Lung microvascular endothelial cell (primary cell): ENCODE data around the gene PKNOX2. TPM values are rescaled to one million over a fixed set of nuclear protein-coding genes. Genes with fewer than 3 reads are reported as not detected.

Experiments
- DNase-seq, 2 donors: peaks; one replicate each; pipeline versions ENCODE4 v3.0.0 to v3.0.0-alpha.2; 2010; ENCODE audit warnings: low read depth in 2 of 2
- total RNA-seq: library from RNA; depleted of rRNA; stranded (reverse); fragments of >200 nt; gene quantifications from 2 replicates; pipeline ENCODE4 v1.2.1, GENCODE V29; 2014

The PKNOX2 gene
- total RNA-seq, 1 donor from 2014 or later = not detected

DNA sequence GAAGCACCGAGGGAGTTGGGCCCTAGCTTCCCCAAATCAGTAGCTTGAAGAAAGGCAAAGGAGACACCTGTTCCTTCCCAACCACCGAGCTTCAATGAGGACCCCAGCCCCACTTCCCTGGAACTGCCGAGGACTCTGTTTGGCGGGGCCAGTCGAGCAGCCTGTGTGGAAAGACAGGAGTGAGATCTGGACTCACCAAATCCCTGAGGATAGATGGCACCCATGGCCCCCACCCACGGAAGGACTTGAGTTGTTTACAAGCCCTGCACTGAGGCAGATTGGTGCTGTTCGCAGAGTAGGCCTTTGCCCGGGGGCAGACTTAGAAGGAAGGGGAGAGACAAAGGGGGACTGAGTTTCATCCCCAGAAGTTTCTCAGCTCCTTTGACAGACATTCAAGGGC, 266.9 kb downstream of the PKNOX2 start:
- DNase-seq = no peak

DNA sequence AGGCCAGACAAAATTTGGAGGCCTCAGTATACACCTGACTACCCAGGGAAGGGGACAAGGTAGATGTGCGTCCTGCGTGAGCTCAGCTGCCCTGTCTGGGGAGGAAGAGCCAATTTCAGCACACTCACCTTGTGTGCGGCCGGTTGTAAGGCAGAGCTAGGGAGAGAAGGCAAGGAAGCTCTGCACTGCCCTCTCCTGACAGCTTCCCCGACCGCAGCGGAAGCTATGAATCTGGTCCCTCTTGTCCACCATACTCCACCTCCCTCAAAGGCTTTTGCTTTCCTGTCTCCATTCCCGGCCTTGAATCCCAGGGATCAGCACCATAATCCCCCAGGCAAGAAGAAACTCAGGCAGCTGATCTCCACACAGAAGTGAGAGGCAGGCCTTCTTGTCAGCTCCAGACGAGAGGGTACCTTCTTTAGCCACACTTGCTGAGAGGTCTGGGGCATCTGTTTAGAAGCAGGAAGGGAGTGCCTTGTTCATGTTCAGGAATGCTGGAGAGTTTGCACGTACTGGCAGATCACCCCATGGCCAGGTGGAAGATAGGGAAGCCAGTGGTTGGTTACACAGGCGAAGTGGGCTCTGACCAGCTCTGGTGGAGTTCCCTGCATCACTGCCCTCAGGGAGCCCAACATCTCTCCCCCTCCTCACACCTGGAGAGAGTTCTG, 269.0 kb downstream of the PKNOX2 start:
- DNase-seq = peak; percentile 63

DNA sequence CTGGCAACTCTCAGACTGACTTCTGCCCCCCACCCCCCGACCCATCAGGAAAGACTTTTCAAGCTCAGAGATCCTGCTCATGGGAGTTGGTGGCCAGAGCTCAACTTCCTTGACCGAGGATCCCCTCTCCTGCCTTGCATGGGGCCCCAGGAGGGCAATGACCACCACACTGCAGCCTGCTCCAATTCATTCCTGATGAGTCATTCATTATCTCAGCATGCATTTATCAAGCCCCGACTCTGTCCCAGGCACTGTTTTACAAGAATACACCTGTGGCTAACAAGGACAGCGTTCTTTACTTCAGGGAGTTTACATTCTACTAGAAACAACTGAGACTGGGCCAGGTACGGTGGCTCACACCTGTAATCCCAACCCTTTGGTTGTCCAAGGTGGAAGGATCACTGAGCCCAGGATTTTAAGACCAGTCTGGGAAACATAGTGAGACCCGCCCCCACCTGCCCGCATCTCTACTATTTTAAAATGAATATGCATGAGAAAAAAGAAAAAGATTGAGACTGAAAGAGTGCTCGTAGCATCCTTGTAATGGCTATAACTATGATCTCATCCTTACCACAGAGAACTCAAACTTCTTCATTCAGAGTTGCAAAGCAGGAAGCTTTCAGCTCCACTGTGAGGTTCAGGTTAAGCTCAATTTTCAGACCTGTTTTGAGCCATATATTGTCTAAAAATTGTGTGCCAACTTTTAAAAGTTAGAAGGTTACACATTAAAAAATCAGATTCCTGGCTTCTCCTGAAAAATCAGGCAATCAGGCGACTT, 271.1 kb downstream of the PKNOX2 start:
- no peak for DNase-seq

DNA sequence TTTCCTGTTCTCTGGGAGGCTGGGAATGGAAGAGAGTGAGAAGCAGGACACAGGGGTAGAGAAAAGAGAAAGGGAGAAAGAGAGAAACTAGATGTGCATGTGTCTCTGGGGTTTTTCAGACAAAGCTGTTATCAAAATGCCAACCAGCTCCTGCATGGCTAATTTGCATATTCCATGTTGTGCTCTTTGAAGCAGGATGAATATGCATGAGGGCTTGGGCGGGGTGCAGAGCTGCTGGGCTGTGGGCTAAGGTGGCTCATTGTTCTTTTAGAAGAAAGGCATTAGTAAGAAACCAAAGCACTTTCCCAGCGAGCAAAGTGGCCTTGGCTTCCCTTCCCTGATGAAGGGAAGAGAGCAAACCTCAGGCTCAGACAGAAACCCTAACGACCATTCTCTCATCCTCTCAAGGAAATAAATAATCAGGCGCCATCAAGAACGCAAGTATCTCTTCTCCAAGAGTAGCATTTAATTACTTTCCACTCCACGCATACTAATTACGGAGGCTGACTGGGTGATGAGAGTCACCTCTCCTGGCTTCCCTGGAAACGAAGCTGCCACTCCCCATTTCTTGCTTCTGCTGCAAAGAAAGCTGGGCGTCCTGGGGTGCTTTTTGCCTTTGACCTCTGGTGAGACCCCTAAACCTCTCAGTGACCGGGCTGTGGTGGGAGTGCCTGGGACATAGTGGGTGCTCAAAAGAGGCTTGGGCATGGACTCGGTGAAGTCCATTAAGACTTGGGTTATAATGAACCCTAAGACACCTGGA, 277.3 kb downstream of the PKNOX2 start:
- DNase-seq = no peak

DNA sequence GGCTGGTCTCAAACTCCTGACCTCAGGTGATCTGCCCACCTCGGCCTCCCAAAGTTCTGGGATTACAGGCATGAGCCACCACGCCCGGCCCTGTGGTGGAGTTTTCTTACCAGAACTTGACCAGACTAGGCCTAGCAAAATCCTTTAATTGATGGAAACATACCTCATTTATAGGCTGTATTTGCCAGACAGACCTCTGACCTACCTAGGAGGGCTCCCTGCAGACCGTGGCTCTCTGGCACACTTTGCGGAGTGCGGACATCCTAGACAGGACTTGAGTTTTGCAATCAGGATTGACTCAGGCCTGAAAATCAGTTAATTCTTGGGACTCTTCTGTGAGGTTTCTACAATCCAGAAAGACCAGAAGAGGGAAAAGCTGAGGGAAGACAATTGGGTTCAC, 278.4 kb downstream of the PKNOX2 start:
- DNase-seq = no peak

DNA sequence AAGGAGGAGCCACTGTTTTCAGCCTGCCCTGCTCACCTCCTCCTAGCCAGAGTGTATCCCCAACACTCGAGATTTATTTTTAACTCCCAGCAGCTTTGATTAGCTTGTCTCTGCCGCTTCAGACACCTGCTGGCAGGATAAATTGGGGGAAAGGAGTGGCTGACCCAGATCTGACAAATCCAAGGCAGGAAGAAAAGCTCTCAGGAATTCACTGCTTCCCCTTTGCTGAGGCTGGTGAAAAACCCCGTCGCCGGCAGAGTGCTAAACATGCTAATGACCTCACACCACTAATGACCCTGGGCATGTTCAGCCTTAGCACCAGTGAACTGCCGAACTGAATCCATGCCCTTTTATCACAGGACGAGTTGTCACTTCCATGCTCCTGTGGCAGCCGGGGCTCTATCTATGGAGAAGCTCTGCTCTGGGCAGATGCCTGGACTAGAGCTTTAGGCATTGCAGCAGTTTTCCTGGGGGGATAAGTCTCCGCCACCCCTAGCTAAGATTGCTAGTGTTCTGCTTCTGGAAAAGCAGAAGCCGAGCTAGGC, 279.3 kb downstream of the PKNOX2 start:
- no peak for DNase-seq

DNA sequence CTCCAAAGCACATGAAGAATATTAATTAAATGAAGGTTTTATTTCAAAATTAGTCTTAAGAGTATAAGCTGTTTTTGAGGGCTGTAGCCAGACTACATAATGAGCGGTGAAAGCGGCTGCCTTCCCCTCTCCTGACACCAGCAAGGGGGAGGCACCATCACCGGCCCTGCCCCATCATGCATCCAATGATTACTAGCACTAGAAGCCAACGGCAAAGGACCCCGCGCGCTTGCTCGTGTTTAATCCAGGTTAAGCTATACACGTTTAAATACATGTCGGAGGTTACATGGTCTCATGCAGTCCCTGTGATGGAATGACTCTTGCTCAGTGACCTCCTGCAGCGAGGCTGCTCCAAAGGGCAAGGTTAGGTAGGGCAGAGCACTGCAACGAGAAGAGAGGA, 281.2 kb downstream of the PKNOX2 start:
- no peak for DNase-seq

DNA sequence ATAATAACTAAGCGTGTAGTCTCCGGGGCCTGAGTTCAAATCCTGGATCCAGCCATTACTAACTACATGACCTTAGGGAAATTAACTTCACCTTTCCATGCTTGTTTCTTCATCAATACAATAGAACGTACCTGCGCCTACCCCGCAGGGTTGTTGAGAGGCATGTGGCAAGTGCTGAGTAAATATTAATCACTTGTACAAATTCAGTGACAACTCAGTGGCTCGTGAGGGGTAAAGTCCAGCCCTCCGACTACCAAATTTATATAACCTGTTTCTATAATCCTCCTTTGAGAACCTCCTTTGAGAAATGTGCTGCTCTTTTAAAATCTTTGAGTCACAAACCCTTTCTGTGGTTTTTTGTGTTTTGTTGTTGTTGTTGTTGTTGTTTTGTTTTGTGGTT, 281.7 kb downstream of the PKNOX2 start:
- no peak for DNase-seq

DNA sequence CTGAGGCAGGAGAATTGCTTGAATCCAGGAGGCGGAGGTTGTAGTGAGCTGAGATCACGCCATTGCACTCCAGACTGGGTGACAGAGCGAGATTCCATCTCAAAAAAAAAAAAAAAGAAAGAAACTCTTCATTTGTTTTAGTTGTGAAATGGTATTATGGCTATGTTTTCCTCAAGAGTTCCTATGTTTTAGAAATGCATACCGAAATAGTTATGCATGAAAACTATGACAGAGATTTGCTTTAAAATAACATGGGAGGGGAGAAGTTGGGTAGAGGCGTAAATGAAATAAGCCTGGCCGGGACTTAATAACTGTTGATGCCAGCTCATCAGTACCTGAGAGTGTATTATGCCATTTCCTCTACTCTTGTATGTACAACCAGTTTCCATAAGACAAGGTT, 283.2 kb downstream of the PKNOX2 start:
- no peak for DNase-seq

DNA sequence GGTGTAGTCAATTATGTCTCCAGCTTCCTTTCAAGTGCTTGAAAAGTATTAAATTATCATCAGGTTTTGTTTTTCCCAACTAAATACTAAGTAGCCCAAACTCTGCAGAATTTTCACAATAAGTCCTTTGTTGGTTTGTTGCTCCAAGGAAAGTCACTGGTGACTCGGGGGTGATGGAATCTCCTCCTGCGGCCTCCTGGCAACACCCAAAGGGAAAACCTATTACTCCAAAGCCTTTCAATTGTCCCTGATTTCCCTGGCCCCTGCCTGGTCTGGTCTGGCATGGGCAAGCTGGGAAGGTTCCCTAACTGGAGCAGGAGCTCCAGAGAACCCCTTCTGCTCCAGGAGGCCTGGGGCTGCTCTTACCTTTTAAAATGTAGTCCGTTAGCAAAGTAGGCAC, 283.6 kb downstream of the PKNOX2 start:
- DNase-seq = no peak

DNA sequence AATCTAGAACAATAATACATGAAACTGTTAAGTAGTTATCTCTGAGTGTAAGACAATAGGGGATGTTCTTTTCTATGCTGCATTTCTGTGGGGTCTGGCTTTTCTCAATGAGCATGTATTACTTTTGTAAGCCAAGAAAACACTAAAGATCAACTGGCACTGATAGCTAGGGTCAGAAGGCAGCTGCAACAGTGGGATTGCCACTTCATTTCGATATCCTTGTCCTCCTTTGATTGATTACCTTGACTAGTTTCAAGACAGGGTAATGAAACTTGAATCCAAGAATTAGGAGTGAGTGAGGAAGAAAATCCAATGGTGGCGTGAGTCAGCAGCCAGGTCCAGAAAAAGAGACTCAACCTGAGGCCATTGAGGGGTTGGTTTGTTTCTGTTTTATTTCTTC, 285.0 kb downstream of the PKNOX2 start:
- DNase-seq = no peak

DNA sequence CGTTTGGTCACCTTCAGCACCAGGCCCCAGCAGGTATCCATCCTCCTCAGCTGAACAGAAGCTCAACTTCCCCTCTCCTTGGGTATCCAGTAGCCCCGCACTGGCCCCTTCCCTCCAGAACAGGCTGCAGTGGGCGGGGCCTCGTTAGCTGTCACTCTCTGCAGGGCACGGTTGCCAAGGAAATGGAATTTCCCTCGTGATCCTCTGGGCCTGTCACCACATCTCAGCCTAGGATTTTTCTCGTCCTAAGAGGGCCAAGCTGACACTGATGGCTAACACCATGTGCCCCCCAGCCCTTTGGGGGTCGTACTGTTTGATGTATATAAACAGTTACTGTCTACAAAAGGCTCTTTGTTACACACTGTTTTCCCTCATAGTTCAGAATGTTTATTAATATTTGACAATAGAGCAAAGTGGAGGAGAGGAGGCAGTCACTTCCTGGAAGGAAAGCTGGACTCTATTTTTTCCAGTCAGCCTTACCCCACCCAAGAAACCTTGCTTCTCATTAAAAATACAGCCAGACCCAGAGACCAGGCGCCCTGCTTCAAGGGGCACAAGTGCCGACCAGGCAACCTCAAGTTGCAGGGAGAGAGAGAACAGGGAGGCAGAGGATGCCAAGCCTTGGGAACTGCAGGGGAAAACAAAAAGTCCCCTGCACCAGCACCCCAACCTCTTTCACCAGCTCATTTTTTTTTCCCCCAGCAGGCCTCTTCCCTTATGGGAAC, 287.0 kb downstream of the PKNOX2 start:
- DNase-seq = peak; percentile 57 to 61

DNA sequence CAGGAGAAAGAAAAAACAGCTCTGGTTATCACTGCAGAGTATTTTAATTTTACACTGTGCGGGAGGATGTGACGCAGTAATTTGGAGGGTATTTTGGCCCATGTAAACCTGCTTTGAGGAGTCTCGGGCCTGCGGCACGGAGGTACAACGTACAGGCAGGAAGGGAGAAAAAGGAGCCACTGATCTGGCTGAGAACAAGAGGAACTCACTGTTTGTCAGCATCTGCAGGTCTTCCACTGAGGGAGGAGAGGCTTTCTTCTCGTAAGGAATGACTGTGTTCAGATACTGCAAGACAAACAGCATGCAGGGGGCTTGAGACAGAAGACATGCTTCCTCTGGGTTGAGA, 287.5 kb downstream of the PKNOX2 start:
- DNase-seq = no peak

DNA sequence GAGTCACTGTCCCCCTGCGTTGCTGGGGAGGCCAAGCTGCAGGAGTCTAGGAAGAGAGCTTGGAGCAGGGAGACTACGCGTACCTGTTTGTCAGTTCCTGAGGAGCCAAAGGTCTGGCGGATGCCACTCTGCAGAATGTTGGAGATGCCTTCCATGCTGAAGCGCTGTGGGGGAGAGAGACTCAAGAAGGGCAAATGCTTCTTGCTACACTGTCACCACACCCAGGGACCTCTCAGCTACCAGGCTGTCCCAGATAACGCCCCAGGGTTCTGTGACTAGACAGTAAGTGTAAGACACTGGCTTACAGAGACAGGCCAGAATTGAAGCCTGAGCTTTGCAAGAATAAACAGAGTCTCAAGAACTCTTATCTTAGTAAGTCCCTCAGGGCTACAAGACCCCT, 289.5 kb downstream of the PKNOX2 start:
- DNase-seq = no peak

DNA sequence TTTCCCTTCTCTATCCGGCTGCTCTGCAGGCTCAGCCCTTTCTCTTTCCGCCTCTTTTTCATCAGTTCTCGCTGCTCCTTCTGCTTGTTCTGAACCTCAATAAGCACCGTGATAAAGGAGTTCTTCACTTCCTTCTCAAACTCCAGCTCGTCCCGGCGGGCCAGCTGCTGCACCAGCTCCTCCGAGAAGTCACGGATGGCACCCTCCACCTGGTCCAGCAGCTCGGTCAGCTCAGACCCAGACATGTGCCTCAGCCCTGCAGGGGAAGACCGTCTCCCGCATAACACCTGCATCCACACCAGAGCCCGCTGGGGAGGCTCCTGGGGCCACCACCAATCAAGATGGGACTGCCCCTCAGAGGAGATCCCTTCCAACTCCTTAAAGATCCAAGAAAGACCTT, 291.3 kb downstream of the PKNOX2 start:
- no peak for DNase-seq

DNA sequence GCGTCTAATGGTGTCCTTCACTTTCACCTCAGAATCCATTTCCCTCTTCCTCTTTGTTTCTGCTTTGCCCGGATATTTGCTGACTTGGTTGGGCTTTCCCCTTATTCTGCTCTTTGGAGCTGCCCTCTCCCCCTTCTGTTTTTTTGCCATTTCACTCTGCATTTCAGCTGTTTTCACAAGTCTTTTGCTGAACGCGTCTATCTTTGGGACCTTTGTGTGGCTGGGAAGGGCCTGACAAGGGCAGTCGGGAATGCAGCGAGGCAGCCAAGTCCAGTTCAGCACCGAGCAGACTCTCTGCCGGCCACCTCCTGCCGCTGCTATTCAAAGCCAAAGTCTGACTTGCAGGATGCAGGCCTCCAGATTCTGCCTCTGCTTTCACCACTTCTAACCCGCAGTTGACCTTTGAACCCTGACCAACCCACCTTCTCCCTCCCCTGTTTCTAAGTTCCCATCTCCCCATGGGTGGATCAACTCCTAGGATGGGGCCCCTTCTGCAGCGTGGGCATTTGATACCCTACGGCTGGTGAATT, 293.3 kb downstream of the PKNOX2 start:
- peak; percentile 31 to 43 for DNase-seq

DNA sequence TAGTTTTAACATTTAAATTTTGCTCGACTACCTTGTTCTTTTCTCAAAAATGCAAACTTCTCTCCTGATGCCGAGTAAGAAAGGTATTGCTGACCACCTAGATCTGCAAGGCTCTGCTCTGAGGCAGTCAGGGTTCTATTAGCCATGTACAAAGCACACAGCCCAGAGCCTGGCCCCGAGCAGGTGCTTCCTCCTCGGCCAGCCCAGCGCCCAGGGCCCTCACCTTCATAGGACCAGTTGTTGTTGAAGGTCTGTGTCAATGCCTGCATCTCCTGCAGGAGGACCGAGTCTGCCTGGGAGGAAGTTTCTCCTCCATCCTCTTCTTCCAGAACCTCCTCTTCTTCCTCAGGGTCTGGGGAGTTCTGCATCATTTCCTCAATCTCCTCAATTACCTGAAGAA, 295.7 kb downstream of the PKNOX2 start:
- no peak for DNase-seq

DNA sequence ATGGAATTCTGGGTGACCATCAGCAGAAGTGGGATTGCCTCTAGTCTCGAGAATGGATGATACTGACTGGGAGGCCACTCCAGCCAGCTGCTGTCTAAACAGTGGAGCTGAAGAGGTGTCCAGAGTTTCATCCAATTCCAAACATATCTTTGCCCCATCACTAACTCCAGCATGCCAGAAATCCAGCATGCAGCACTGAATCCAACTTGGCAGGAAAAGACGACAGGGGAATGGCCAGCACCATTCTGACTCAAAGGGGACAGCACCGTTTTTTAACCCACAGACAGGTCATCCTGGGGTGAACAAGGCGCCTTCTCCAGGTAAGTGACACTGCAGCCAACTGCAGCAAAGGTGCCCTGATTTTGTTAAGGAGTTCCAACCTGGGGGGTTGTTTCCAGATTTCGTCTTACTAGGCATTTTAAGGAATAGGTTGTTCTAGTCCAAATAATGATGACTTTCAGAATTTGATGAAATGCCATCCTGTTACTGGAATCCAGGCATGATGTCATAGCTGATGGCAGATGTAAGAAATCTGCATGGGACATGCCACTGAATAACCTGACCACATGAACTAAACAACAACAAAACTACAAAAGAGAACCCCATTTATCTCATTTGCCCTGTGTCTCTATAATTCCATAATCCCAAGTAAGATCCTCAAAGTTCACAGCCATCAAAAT, 299.2 kb downstream of the PKNOX2 start:
- no peak for DNase-seq

DNA sequence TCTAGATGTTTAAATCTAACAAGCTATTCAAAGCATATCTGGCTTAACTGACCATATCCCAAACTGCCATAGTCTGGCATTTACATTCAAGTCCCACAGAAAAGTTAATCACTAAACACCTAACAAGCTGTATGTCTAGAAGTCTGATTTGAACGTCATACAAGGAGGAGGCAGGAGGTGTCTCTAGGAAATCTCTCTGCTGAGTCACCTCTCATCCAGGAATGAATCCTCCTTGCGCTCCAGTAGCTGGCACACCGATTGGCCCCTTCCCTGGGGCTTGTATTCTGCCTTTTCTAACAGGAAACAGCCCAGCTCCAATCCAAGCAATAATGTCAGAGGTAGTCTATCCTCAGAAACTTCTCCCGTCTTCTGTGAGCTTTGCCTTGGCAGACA, 299.7 kb downstream of the PKNOX2 start:
- peak in 1 of 2 donors; percentile 51 for DNase-seq

DNA sequence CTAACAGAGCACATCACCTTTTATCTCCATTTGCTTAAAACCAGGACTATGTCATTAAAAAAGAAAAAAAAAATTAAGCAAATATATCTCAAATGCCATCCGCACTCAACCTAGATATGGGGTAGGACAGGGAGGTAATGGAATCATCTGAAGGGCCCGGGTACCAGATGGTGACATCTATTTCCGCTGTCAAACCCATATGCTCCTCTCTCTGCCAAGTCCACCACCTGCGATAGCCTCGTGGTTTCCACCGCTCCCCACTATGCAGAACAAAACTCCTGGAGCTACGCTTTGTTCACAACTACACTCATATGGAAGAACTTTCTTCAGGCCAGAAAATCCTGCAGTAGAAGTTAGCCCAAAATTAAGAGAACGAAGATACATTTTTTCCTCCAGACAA, 300.1 kb downstream of the PKNOX2 start:
- no peak for DNase-seq

DNA sequence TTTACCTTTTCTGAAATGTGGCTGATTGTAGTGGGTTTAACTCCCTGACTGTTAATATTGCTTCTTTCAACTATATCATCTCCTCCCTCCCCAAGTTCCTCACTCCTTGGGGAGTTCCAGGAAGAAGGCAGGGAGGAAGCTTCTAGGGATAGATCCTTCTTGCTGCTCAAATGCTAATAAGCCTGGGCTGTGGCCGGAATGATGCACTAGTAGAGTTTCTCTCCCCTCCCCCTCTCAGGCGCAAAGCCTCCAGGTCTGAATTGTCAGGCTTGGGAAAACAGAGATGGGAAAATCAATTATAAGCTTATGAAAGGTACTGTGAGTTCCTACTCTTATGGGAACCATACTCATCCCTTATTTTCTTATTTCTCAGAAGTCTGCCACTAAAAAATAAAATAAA, 300.7 kb downstream of the PKNOX2 start:
- DNase-seq = no peak
